Activated CD8-positive, alpha-beta memory T cell treated with anti-CD3 and anti-CD28 coated beads for 48 hours (primary cell): Measurements from ENCODE around the gene CDC40.
"Not testable (repeated sequence)": the region's sequence is repeated elsewhere in the genome, so short reads cannot be mapped to it uniquely, and the experiment has no call there.

Experiments used
- DNase-seq, 3 experiments: peaks; one replicate each; pipeline ENCODE4 v3.0.0-alpha.2; 2020; ENCODE audit warnings: low read depth in 2 of 3, low spot score in 2 of 3

The CDC40 gene

GRCh38 chr6:110269623-110270022 lies 89.4 kb downstream of the CDC40 start:
- no peak for DNase-seq

GRCh38 chr6:110270165-110270564 lies 89.9 kb downstream of the CDC40 start:
- DNase-seq, result no peak

GRCh38 chr6:110271732-110272022 lies 91.5 kb downstream of the CDC40 start:
- no peak for DNase-seq

- DNase-seq, result not testable (repeated sequence)
These were observed 92.6 kb downstream of the CDC40 start for GRCh38 chr6:110272781-110273180.

- no peak for DNase-seq
These were observed 97.0 kb downstream of the CDC40 start for GRCh38 chr6:110277100-110277665.
